Effector memory CD4-positive, alpha-beta T cell (primary cell): ENCODE results near the gene TJP1.

Experiments used
- DNase-seq, 3 donors: peaks; one replicate each; pipeline ENCODE4 v3.0.0-alpha.2; 2020
- H3K27ac ChIP-seq: 2 replicates; pipeline ENCODE4 v1.7.0; 2013; ENCODE audit warnings: mild to moderate bottlenecking, low read length, moderate library complexity; ENCODE audit not compliant: insufficient read depth, poor library complexity, severe bottlenecking
- H3K27me3 ChIP-seq: replicated peaks from 2 replicates; pipeline ENCODE4 v1.7.0; 2013; ENCODE audit warnings: mild to moderate bottlenecking, low read length; ENCODE audit not compliant: insufficient read depth, control insufficient read depth, poor library complexity, severe bottlenecking
- H3K36me3 ChIP-seq: 2 replicates; pipeline ENCODE4 v1.7.0; 2013; ENCODE audit warnings: mild to moderate bottlenecking, low read length, moderate library complexity; ENCODE audit not compliant: control insufficient read depth, insufficient read depth
- H3K4me1 ChIP-seq: 2 replicates; pipeline ENCODE4 v1.7.0; 2013; ENCODE audit warnings: low read length, mild to moderate bottlenecking; ENCODE audit not compliant: control insufficient read depth, insufficient read depth, poor library complexity, severe bottlenecking
- H3K4me3 ChIP-seq: 2 replicates; pipeline ENCODE4 v1.7.0; 2013; ENCODE audit warnings: low read length, low read depth, mild to moderate bottlenecking; ENCODE audit not compliant: insufficient read depth, poor library complexity, severe bottlenecking
- H3K9me3 ChIP-seq: 2 replicates; pipeline ENCODE4 v1.7.0; 2013; ENCODE audit warnings: mild to moderate bottlenecking, low read length, moderate library complexity; ENCODE audit not compliant: control insufficient read depth
- total RNA-seq, 3 donors: gene quantifications; one replicate each; lab custom pipeline; 2026; lab: John Stamatoyannopoulos, UW

TJP1 gene
- total RNA-seq = 0 to 0.19 (median 0.09) reads per million in 3 donors

DNA sequence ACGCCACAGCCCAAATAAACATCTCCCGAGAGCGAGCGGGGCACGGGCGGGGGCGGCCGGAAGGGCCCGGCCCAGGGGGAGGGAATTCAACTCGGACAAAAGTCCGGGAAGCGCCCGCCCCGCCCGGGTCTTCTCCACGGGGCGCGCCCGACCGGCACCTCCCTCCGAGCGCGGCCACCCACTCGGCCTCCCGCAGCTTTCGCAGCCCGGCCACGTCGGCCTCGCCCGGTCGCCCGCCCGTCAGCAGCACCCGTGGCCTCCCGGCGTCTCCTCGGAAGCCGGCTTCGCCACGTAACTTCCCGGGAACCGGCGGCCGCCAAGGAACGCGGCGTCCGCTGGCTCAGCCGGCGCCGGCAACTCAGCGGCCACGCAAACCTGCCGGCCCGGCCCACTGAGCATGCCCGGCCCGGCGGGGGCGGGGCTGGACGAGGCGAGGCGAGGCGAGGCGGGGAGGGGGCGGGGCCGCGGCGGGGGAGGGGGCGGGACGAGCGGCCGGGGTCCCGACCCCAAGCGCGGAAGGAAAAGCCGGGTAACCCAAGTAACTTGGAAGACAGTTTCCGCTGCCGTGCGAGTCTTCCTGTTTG lies at the start of gene TJP1:
TSS of gene TJP1 (minus strand) at position 369 of the 584 bp plus-strand sequence. CDS start 440 bp downstream, outside the sequence.
- H3K27me3 ChIP-seq = peaks cover 34% of the 10 kb centered on the region
- no peaks in the 10 kb centered on the region for H3K9me3 ChIP-seq
- no peaks in the 10 kb centered on the region for H3K36me3 ChIP-seq
- no peak within 1 kb of the TSS for H3K27ac ChIP-seq
- no peak within 1 kb of the TSS for H3K4me3 ChIP-seq
- H3K4me1 ChIP-seq = peaks cover 12% of the 10 kb centered on the region
- no peak for DNase-seq

DNA sequence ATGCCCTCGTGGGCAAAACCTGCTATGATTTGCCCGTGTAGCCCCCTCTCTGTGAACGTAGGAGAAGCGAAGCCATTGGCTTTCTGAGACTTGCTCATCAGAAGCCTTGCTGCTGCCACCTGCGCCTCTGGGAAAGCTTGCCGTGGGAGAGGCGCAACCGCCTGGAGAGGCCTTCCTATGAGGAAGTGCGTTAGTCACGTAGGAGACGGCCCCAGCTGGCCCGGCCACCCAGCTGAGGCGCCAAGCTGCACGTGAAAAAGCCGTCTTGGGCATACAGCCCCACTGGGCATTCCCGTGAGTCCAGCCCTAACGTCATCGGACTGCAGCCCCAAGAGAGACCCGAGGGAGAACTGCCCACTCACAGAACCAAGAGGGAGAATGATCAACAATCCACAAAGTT lies 49.1 kb upstream of the TJP1 start:
- H3K4me3 ChIP-seq = no peak overlapping the region

DNA sequence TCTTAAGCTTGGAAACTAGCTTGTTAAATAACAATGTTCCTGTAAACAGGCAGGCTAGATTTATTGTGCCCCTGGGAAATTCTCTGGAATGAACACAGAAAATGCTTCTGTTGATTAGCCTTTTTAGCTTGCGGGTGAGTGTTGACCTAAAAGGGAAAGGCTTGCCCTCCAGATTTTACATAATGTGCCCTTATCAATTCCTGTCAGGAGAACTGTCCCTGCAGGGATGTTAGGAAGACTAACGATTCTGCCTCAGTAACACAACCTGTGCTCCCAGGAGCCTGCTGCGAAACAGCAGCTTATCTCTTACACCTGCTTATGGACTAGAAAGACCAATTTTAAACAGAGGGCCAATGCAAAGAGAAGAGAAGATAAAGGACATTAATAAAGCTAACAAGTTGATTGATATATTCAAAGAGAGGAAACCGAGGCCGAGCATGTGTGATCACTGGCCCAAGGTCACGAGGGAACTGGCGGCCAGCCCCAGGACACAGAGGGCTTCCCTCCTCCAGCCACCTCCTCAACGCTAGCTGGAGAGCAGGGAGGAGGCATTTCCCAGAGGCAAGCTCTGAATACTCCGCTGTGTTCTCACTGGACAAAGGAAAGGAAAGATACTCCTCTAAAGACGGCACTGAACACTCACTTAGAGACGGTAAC lies 48.4 kb upstream of the TJP1 start:
- Histone ChIP-seq H3K4me1 (no peaks in the 10 kb centered on the region), H3K36me3 (no peaks in the 10 kb centered on the region), H3K27ac (no peak overlapping the region), H3K4me3 (no peak overlapping the region), H3K27me3 (no peaks in the 10 kb centered on the region), H3K9me3 (no peaks in the 10 kb centered on the region)
- DNase-seq = no peak

More for the DNA sequence above, 49.1 kb upstream of the TJP1 start:
- H3K27me3 ChIP-seq = no peaks in the 10 kb centered on the region
- DNase-seq = no peak
- H3K4me1 ChIP-seq = no peaks in the 10 kb centered on the region
- H3K9me3 ChIP-seq = no peaks in the 10 kb centered on the region
- H3K36me3 ChIP-seq = no peaks in the 10 kb centered on the region
- no peak overlapping the region for H3K27ac ChIP-seq

DNA sequence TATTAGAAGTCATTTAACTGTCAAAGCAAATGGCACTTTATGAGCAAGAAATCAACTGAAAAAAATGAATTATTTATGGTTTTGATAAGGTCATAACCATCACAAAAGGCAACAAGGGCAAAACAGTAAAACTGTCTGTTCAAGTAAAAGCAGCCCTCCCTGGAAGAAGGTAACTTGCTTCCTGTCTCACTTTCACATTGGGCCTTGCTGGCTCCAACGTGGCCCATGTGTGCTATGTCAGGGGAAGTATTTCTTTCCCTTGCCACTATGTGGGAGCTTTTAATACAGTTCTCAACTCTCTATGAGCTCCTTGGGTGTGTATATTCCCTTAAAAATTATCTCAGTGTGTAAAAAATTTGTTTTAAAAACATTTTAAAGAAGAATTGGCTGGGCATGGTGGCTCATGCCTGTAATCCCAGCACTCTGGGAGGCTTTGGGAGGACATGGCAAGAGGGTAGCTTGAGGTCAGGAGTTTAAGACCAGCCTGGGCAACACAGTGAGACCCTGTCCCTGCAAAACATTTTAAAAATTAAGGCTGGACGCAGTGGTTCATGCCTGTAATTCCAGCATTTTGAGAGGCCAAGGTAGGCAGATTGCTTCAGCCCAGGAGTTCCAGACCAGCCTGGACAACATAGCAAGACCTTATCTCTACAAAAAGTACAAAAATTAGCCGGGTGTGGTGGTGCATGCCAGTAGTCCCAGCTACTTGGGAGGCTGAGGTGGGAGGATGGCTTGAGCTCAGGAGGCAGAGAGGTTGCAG lies 45.2 kb upstream of the TJP1 start:
- H3K4me1 ChIP-seq = no peaks in the 10 kb centered on the region
- H3K4me3 ChIP-seq = no peak overlapping the region
- DNase-seq = no peak
- H3K9me3 ChIP-seq = no peaks in the 10 kb centered on the region
- H3K36me3 ChIP-seq = no peaks in the 10 kb centered on the region
- no peak overlapping the region for H3K27ac ChIP-seq
- H3K27me3 ChIP-seq = peaks cover 3% of the 10 kb centered on the region

DNA sequence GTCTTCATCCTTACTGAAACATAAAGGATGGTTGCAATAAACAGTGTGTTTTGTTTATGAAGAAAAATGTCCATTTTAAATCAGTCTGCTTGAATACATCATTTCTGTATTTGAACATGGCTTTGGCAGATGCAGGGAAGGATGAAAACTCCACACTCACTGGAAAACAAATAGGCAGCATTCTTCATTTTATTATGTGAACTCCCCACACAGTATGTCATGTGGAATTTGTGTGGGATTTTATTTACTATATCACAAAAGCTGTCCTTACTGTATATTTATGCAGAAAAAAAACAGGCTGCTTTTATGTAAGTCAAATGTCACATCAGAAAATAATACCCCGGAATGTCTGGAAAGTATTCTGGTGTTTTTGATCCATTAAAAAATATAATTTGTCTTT lies 44.1 kb upstream of the TJP1 start:
- Histone ChIP-seq H3K27ac (no peak overlapping the region), H3K9me3 (no peaks in the 10 kb centered on the region), H3K36me3 (no peaks in the 10 kb centered on the region), H3K27me3 (peaks cover 3% of the 10 kb centered on the region), H3K4me3 (no peak overlapping the region), H3K4me1 (no peaks in the 10 kb centered on the region)
- DNase-seq = no peak

DNA sequence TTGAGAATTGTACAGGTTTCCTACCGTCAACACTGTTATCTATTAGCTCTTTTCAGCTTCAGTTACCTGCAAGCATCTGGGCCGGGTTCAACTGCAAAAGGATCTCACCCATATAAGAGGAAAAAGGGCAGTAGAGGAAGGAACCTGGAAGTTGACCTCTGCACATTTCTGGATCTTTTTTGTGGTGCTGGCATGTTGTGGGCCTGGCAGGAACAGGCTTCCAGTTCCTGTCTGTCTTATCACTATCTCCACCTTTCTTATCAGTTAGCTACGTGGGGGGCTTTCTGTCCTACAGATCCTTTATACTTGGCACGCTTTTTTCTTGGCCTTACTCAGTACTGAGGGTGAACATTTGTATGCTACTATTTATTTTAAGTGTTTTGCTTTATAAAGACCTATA lies 42.2 kb upstream of the TJP1 start:
- DNase-seq = no peak
- Histone ChIP-seq H3K27me3 (peaks cover 3% of the 10 kb centered on the region), H3K4me1 (no peaks in the 10 kb centered on the region), H3K4me3 (no peak overlapping the region), H3K9me3 (no peaks in the 10 kb centered on the region), H3K27ac (no peak overlapping the region), H3K36me3 (no peaks in the 10 kb centered on the region)

DNA sequence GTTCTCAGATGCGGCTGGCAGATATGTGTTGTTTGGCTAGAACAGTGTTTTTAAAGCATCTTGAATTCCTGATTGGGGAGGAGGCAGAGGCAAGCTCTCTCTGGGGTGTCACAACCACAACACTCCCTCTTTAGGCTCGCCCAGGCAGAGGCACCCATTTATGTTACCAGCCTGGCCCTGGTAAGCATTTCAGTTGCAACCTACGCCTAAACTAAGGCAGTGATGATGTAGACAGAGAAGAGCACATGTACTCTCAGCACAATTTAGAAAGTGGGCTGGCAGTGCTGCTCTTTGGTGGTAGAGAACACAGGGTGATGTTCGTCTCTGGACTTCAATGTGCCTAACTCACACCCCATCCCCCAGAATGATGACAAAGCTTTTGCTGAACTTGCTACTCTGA lies 41.2 kb upstream of the TJP1 start:
- Histone ChIP-seq H3K4me3 (no peak overlapping the region), H3K4me1 (no peaks in the 10 kb centered on the region), H3K27ac (no peak overlapping the region), H3K27me3 (peaks cover 3% of the 10 kb centered on the region), H3K9me3 (no peaks in the 10 kb centered on the region), H3K36me3 (no peaks in the 10 kb centered on the region)
- DNase-seq = no peak

DNA sequence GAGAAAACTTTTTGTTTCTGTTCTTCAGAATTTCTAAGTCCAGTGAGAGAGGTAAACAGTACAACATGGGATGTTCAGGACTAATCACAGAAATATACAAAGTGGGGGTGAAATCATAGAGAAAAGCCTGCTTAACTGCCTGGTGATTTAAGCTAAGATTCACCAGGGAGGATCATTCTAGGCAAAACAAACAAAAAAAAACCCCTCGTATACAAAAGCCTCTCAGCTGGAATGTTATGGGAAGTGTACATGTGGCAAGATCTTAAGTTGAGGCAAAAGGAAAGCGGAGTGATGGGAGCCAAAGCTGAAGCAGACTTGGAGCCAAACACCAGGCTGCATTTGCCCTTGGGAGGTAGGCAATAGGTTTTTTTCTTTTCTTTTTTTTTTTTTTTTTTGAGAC lies 40.0 kb upstream of the TJP1 start:
- Histone ChIP-seq H3K27me3 (peaks cover 3% of the 10 kb centered on the region), H3K9me3 (no peaks in the 10 kb centered on the region), H3K4me1 (no peaks in the 10 kb centered on the region), H3K36me3 (no peaks in the 10 kb centered on the region), H3K4me3 (no peak overlapping the region), H3K27ac (no peak overlapping the region)
- no peak for DNase-seq

DNA sequence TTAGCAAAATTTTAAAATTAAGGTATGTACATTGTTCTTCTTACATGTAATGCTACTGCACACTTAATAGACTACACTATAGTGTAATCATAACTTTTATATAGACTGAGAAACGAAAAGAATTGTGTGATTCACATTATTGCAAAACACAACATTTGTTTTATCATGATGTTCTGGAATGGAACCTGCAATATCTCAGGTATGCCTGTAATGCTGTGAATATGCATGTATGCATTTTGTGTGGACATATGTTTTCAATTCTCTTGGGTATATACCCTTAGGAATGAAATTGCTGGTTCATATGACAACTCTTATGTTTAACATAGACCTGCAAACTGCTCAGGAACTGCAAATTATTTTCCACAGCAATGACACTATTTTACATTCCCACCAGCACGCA lies 38.6 kb upstream of the TJP1 start:
- no peak for DNase-seq
- no peak overlapping the region for H3K4me3 ChIP-seq
- H3K4me1 ChIP-seq = no peaks in the 10 kb centered on the region
- peaks cover 3% of the 10 kb centered on the region for H3K27me3 ChIP-seq
- no peak overlapping the region for H3K27ac ChIP-seq
- H3K36me3 ChIP-seq = no peaks in the 10 kb centered on the region
- no peaks in the 10 kb centered on the region for H3K9me3 ChIP-seq
